GM23338 (cell line): ENCODE measurements around the gene ZDHHC12. TPM values are rescaled to one million over a fixed set of nuclear protein-coding genes. Genes with fewer than 3 reads are reported as not detected.

ENCODE experiments used
- ATAC-seq: fragments of 200-7000 bp; cut with Tn5 transposase; 3 replicates; pipeline ENCODE4 v1.9.1; 2020
- DNase-seq: peaks from one replicate; pipeline ENCODE4 v3.0.0-alpha.2; 2015; ENCODE audit warnings: low spot score
- H2AFZ ChIP-seq: fragments of 200-600 bp; sonication (generic); 2 replicates; pipeline ENCODE4 v1.8.0; 2016; ENCODE audit warnings: antibody characterized with exemption, mild to moderate bottlenecking, moderate library complexity
- H3F3A ChIP-seq: fragments of 200-600 bp; sonication (generic); replicated peaks from 2 replicates; pipeline ENCODE4 v1.8.0; 2017; ENCODE audit warnings: antibody characterized with exemption, mixed run types, low read depth
- H3K27ac ChIP-seq: fragments of 200-600 bp; sonication (generic); 2 replicates; pipeline ENCODE4 v1.6.1; 2016; ENCODE audit warnings: low read depth
- H3K27me3 ChIP-seq: fragments of 200-600 bp; sonication (generic); 2 replicates; pipeline ENCODE4 v1.8.0; 2016; ENCODE audit warnings: mild to moderate bottlenecking, mixed run types, moderate library complexity; ENCODE audit not compliant: insufficient read depth
- H3K36me3 ChIP-seq: fragments of 200-600 bp; sonication (generic); 2 replicates; pipeline ENCODE4 v1.8.0; 2016; ENCODE audit warnings: mild to moderate bottlenecking; ENCODE audit not compliant: insufficient read depth
- H3K4me1 ChIP-seq: fragments of 200-600 bp; sonication (generic); 2 replicates; pipeline ENCODE4 v1.8.0; 2016; ENCODE audit warnings: mild to moderate bottlenecking, moderate library complexity; ENCODE audit not compliant: insufficient read depth
- H3K4me2 ChIP-seq: fragments of 200-600 bp; sonication (generic); 2 replicates; pipeline ENCODE4 v1.7.1; 2017; ENCODE audit warnings: mixed run types
- H3K4me3 ChIP-seq: fragments of 200-600 bp; sonication (generic); 2 replicates; pipeline ENCODE4 v1.6.1; 2016; ENCODE audit warnings: mixed run types
- H3K79me2 ChIP-seq: fragments of 200-600 bp; sonication (generic); replicated peaks from 2 replicates; pipeline ENCODE4 v1.8.0; 2017; ENCODE audit warnings: mild to moderate bottlenecking; ENCODE audit not compliant: insufficient read depth
- H3K9me2 ChIP-seq: fragments of 200-600 bp; sonication (generic); 2 replicates; pipeline ENCODE4 v1.8.0; 2017; ENCODE audit not compliant: insufficient read depth
- H4K20me1 ChIP-seq: fragments of 200-600 bp; sonication (generic); replicated peaks from 2 replicates; pipeline ENCODE4 v1.8.0; 2017; ENCODE audit warnings: mild to moderate bottlenecking; ENCODE audit not compliant: insufficient read depth
- H3K27ac Mint-ChIP-seq: 2 replicates; pipeline ENCODE4 v1.8.0; 2020; ENCODE audit warnings: inconsistent platforms, mild to moderate bottlenecking, moderate library complexity, mixed read lengths
- H3K27me3 Mint-ChIP-seq: 3 replicates; pipeline ENCODE4 v1.8.0; 2022; ENCODE audit warnings: low read depth, mild to moderate bottlenecking, moderate library complexity, mixed read lengths, inconsistent platforms; ENCODE audit not compliant: insufficient read depth, poor library complexity
- H3K36me3 Mint-ChIP-seq: 3 replicates; pipeline ENCODE4 v1.8.0; 2021; ENCODE audit warnings: low read depth, mild to moderate bottlenecking, inconsistent platforms, moderate library complexity, mixed read lengths
- H3K4me1 Mint-ChIP-seq: 3 replicates; pipeline ENCODE4 v1.8.0; 2020; ENCODE audit warnings: mild to moderate bottlenecking, inconsistent platforms, mixed read lengths
- H3K4me3 Mint-ChIP-seq: 3 replicates; pipeline ENCODE4 v1.8.0; 2021; ENCODE audit warnings: moderate library complexity, mild to moderate bottlenecking, inconsistent platforms, mixed read lengths
- H3K9me3 Mint-ChIP-seq: 3 replicates; pipeline ENCODE4 v1.8.0; 2020; ENCODE audit warnings: moderate library complexity, mild to moderate bottlenecking, inconsistent platforms, mixed read lengths
- CREB1 ChIP-seq: fragments of 250-450 bp; sonication (Bioruptor Pico); IDR thresholded peaks from 2 replicates; pipeline ENCODE4 v1.5.0; 2020; ENCODE audit warnings: low read depth, mild to moderate bottlenecking, moderate library complexity
- CTCF ChIP-seq, 2 experiments: fragments of 200-600 bp in 1 of 2; sonication (generic) in 1 of 2; conservative IDR thresholded peaks; 2 replicates each; pipeline versions ENCODE4 v1.5.1 to v1.6.1; 2016 to 2017; ENCODE audit warnings: antibody characterized with exemption in 2 of 2, low read depth in 2 of 2, mild to moderate bottlenecking in 2 of 2, moderate library complexity in 1 of 2
- ETS1 ChIP-seq: IDR thresholded peaks from 2 replicates; pipeline ENCODE4 v1.6.1; 2016; ENCODE audit warnings: antibody characterized with exemption
- EZH2 ChIP-seq: fragments of 200-600 bp; sonication (generic); IDR thresholded peaks from one replicate; pipeline ENCODE4 v1.8.0; 2017; ENCODE audit warnings: antibody characterized with exemption, mild to moderate bottlenecking, low read depth; ENCODE audit not compliant: unreplicated experiment
- EZH2phosphoT487 ChIP-seq: fragments of 200-600 bp; sonication (generic); IDR thresholded peaks from one replicate; pipeline ENCODE4 v1.8.1; 2018; ENCODE audit warnings: antibody characterized with exemption; ENCODE audit not compliant: unreplicated experiment
- JUNB ChIP-seq: IDR thresholded peaks from one replicate; pipeline ENCODE4 v1.6.1; 2016; ENCODE audit warnings: antibody characterized with exemption; ENCODE audit not compliant: unreplicated experiment
- NANOG ChIP-seq: IDR thresholded peaks from 2 replicates; pipeline ENCODE4 v1.6.1; 2016; ENCODE audit warnings: antibody characterized with exemption, borderline replicate concordance
- POLR2AphosphoS5 ChIP-seq: IDR thresholded peaks from 2 replicates; pipeline ENCODE4 v1.6.1; 2016; ENCODE audit warnings: antibody characterized with exemption, low read depth
- REST ChIP-seq: IDR thresholded peaks from one replicate; pipeline ENCODE4 v1.6.1; 2018; ENCODE audit warnings: antibody characterized with exemption; ENCODE audit not compliant: unreplicated experiment
- STAT1 ChIP-seq: IDR thresholded peaks from one replicate; pipeline ENCODE4 v1.6.1; 2016; ENCODE audit warnings: antibody characterized with exemption; ENCODE audit not compliant: unreplicated experiment
- ZNF114 ChIP-seq: fragments of 250-450 bp; sonication (Bioruptor Pico); IDR thresholded peaks from 2 replicates; pipeline ENCODE4 v1.5.0; 2020; ENCODE audit warnings: mild to moderate bottlenecking, moderate library complexity
- ZNF331 ChIP-seq: fragments of 250-450 bp; sonication (Bioruptor Pico); IDR thresholded peaks from 2 replicates; pipeline ENCODE4 v1.5.0; 2020; ENCODE audit warnings: low read depth, mild to moderate bottlenecking, moderate library complexity
- ZNF462 ChIP-seq: fragments of 250-450 bp; sonication (Bioruptor Pico); IDR thresholded peaks from 2 replicates; pipeline ENCODE4 v1.5.0; 2020; ENCODE audit warnings: mild to moderate bottlenecking, moderate library complexity
- polyA plus RNA-seq: library from polyadenylated mRNA; unstranded; fragments of >200 nt; fragmentation: Nextera tagmentation; extraction: Ambion mirVana; gene quantifications from 2 replicates; pipeline ENCODE4 v1.2.1, GENCODE V29; 2016
- total RNA-seq: library from RNA; depleted of rRNA; stranded (reverse); fragments of >200 nt; shearing (Covaris generic); gene quantifications from 2 replicates; pipeline ENCODE4 v1.2.3, GENCODE V29; 2014

ZDHHC12 gene
- total and polyA plus RNA-seq, 2 experiments from 2014 or later = 47.5 to 54.1 TPM

GRCh38 chr9:128742401-128742800 is 18.5 kb upstream of the ZDHHC12 start:
- H3K27ac ChIP-seq = no peak overlapping the region
- no peak overlapping the region for H3K4me2 ChIP-seq
- H3K36me3 ChIP-seq = no peaks in the 10 kb centered on the region
- H3K4me3 ChIP-seq = no peak overlapping the region
- ATAC-seq (peak; percentile 55), DNase-seq (peak; percentile 42)
- H3K4me3 Mint-ChIP-seq = no peak overlapping the region
- TF ChIP-seq NANOG = no peak
- no peak for TF ChIP-seq CREB1
- TF ChIP-seq REST = no peak
- TF ChIP-seq CTCF (conservative IDR thresholded peaks at IDR 0.05; ENCODE audit: low read depth in 2 of 2) = no peak; a peak in 1 of 4 replicates
- TF ChIP-seq EZH2 = no peak
- TF ChIP-seq STAT1 = no peak
- TF ChIP-seq JUNB = no peak
- TF ChIP-seq ETS1 = no peak
- TF ChIP-seq POLR2AphosphoS5 = no peak
- no peak for TF ChIP-seq EZH2phosphoT487
- no peak for TF ChIP-seq ZNF462 (CRISPR knock-in tag)
- TF ChIP-seq ZNF114 (CRISPR knock-in tag) = no peak
- no peak for TF ChIP-seq ZNF331 (CRISPR knock-in tag)
- H3K79me2 ChIP-seq = no peaks in the 10 kb centered on the region
- no peaks in the 10 kb centered on the region for H3F3A ChIP-seq
- peaks cover 1% of the 10 kb centered on the region for H3K27me3 Mint-ChIP-seq
- no peaks in the 10 kb centered on the region for H3K27me3 ChIP-seq
- H3K36me3 Mint-ChIP-seq = peaks cover 12% of the 10 kb centered on the region; the same call in 1 of the 3 replicates
- no peaks in the 10 kb centered on the region for H3K9me3 Mint-ChIP-seq
- no peaks in the 10 kb centered on the region for H3K4me1 ChIP-seq
- H3K27ac Mint-ChIP-seq = no peak overlapping the region
- H3K4me1 Mint-ChIP-seq = no peaks in the 10 kb centered on the region
- H4K20me1 ChIP-seq = no peaks in the 10 kb centered on the region
- H2AFZ ChIP-seq = no peak overlapping the region
- H3K9me2 ChIP-seq = no peaks in the 10 kb centered on the region
